ENCODE data around the gene GFRA4.

DNA sequence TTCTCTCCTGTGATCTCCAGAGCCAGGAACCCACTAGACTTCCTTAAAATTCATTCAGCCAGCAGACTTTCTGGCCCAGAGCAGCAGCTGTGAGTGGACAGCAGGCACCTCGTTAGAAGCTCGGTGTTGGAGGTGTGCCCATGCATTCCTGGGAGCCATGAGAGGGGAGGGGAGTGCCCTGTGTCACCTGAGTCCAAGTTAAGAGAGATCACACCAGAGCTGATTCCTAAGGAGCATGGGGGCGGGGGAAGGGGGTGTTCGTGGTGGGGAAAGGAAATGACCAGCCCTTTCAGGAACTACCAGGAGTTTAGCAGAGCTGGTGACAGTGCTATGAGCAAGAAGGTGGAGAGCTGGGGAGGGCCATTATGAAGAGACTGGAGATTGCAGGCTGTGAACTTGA is 46.9 kb downstream of the GFRA4 start:
- TF ChIP-seq, protein P1, sequence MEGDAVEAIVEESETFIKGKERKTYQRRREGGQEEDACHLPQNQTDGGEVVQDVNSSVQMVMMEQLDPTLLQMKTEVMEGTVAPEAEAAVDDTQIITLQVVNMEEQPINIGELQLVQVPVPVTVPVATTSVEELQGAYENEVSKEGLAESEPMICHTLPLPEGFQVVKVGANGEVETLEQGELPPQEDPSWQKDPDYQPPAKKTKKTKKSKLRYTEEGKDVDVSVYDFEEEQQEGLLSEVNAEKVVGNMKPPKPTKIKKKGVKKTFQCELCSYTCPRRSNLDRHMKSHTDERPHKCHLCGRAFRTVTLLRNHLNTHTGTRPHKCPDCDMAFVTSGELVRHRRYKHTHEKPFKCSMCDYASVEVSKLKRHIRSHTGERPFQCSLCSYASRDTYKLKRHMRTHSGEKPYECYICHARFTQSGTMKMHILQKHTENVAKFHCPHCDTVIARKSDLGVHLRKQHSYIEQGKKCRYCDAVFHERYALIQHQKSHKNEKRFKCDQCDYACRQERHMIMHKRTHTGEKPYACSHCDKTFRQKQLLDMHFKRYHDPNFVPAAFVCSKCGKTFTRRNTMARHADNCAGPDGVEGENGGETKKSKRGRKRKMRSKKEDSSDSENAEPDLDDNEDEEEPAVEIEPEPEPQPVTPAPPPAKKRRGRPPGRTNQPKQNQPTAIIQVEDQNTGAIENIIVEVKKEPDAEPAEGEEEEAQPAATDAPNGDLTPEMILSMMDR (IDR thresholded peaks at IDR 0.05): no peak
- no peak for TF ChIP-seq TFCP2L1 (CRISPR knock-in tag; IDR thresholded peaks at IDR 0.05)
- no peak for TF ChIP-seq POLR2A (IDR thresholded peaks at IDR 0.05; ENCODE audit: low read length)
- no peak for TF ChIP-seq KDM5A (IDR thresholded peaks at IDR 0.05)
- no peak for TF ChIP-seq RAD21 (conservative IDR thresholded peaks at IDR 0.05 in 1 of 2, IDR thresholded peaks at IDR 0.05 in 1 of 2)
- TF ChIP-seq RFX5 (IDR thresholded peaks at IDR 0.05): no peak
- TF ChIP-seq, protein P2, sequence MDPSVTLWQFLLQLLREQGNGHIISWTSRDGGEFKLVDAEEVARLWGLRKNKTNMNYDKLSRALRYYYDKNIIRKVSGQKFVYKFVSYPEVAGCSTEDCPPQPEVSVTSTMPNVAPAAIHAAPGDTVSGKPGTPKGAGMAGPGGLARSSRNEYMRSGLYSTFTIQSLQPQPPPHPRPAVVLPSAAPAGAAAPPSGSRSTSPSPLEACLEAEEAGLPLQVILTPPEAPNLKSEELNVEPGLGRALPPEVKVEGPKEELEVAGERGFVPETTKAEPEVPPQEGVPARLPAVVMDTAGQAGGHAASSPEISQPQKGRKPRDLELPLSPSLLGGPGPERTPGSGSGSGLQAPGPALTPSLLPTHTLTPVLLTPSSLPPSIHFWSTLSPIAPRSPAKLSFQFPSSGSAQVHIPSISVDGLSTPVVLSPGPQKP (IDR thresholded peaks at IDR 0.05; ENCODE audit: low read depth, low read length): no peak
- TF ChIP-seq CEBPB (IDR thresholded peaks at IDR 0.05): no peak
- TF ChIP-seq SMC3 (IDR thresholded peaks at IDR 0.05): no peak
- TF ChIP-seq CHD2 (IDR thresholded peaks at IDR 0.05; ENCODE audit: low read length, partially characterized antibody): no peak
- no peak for TF ChIP-seq MYC (IDR thresholded peaks at IDR 0.05; ENCODE audit: borderline replicate concordance, low read length)
